Activated naive CD8-positive, alpha-beta T cell treated with anti-CD3 and anti-CD28 coated beads, Interleukin-2, amount 50 U/mL, for 24 hours (primary cell): ENCODE results near the gene SPATS1.
"Not testable (repeated sequence)": the region's sequence is repeated elsewhere in the genome, so short reads cannot be mapped to it uniquely, and the experiment has no call there.

Source experiments
- ATAC-seq: fragments of 150-1000 bp; cut with Tn5 transposase; one replicate; pipeline ENCODE4 v1.10.0; 2021
- DNase-seq: peaks from one replicate; pipeline ENCODE4 v3.0.0; 2021
- H3K27ac Mint-ChIP-seq: one replicate; pipeline ENCODE4 v1.8.0; 2021; ENCODE audit warnings: mild to moderate bottlenecking, mixed read lengths
- H3K27me3 Mint-ChIP-seq: one replicate; pipeline ENCODE4 v1.8.0; 2021; ENCODE audit warnings: mixed read lengths
- H3K36me3 Mint-ChIP-seq: one replicate; pipeline ENCODE4 v1.8.0; 2021; ENCODE audit warnings: low read depth, mixed read lengths
- H3K4me1 Mint-ChIP-seq: one replicate; pipeline ENCODE4 v1.8.0; 2021; ENCODE audit warnings: mixed read lengths
- H3K4me3 Mint-ChIP-seq: one replicate; pipeline ENCODE4 v1.8.0; 2021; ENCODE audit warnings: mild to moderate bottlenecking, moderate library complexity, mixed read lengths
- H3K9me3 Mint-ChIP-seq: one replicate; pipeline ENCODE4 v1.8.0; 2021; ENCODE audit warnings: mixed read lengths

SPATS1 gene

DNA sequence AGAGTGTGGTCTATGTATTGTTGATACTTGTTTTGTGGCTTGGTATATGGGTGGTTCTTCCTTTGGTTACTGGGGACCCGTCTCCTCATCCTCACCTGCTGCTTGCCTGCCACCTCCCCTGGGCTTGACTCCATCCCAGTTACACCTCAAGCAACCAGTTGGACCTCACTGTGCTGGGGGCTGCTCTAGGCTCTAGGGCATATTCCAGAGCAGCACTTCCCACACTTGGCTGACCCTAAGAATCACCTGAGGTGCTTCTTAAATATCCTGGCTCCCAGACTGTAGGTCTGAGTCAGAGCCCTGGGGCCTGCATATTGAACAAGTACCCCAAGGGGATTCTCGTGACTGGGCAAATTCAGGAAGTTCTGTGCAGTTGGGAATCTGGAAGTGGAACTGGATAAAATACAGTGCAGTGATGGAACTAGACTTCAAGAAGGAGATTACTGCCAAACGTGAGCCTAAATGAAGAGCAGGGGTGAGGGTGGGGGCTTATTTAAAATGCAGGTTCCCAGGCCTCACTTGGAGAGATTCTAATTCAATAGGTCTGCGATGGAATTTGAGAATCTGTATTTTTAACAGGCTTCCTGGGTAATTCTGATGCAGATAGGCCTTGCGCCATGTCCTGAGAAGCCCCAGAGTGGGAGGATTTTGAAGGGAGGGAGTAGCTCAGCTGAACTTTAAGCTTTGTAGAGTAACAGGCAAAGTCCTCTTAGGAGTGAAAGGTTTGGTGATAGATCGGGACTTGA, 7.6 kb downstream of the SPATS1 start:
- Mint-ChIP-seq H3K27me3 (peaks cover 11% of the 10 kb centered on the region), H3K4me3 (no peak overlapping the region), H3K9me3 (no peaks in the 10 kb centered on the region), H3K4me1 (no peaks in the 10 kb centered on the region), H3K36me3 (no peaks in the 10 kb centered on the region), H3K27ac (no peak overlapping the region)
- ATAC-seq: no peak
- no peak for DNase-seq

DNA sequence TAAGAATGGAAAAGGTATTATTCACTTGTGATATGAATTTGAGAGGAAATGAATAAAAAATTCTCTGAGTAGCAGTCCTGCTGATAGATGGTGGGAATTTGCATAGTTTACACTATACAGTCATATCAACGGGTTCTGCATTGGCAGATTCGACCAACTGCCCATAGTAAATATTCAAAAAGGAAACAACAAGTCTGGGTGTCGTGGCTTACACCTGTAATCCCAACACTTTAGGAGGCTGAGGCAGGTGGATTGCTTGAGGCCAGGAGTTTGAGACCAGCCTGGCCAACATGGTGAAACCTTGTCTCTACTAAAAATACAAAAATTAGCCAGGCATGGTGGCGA, 8.2 kb downstream of the SPATS1 start:
- DNase-seq, ATAC-seq, H3K4me1 Mint-ChIP-seq: not testable (repeated sequence)

DNA sequence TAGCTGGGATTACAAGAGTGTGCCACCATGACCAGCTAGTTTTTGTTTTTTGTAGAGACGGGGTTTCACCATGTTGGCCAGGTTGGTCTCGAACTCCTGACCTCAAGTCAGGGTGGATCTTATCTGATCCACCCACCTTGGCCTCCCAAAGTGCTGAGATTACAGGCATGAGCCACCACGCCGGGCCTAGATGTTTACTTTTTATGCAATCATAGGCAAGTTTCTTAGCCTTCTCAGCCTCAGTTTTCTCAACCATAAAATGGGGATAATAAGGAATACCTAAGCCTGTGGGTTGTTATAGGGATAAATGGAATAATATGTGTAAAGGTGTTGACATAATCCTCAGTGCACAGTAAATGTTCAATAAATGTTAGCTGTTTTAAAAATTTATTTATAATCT, 9.8 kb downstream of the SPATS1 start:
- ATAC-seq (no peak), DNase-seq (no peak)
- Mint-ChIP-seq H3K4me1 (no peaks in the 10 kb centered on the region), H3K27ac (no peak overlapping the region), H3K36me3 (no peaks in the 10 kb centered on the region), H3K9me3 (no peaks in the 10 kb centered on the region), H3K27me3 (peaks cover 4% of the 10 kb centered on the region), H3K4me3 (no peak overlapping the region)

More for the DNA sequence above, 8.2 kb downstream of the SPATS1 start:
- H3K4me3 Mint-ChIP-seq, H3K27ac Mint-ChIP-seq, H3K9me3 Mint-ChIP-seq, H3K36me3 Mint-ChIP-seq, H3K27me3 Mint-ChIP-seq: not testable (repeated sequence)

- H3K4me3 Mint-ChIP-seq: no peak overlapping the region
- no peak for DNase-seq
- no peak for ATAC-seq
- no peak overlapping the region for H3K27ac Mint-ChIP-seq
- no peaks in the 10 kb centered on the region for H3K4me1 Mint-ChIP-seq
- no peaks in the 10 kb centered on the region for H3K36me3 Mint-ChIP-seq
- H3K9me3 Mint-ChIP-seq: no peaks in the 10 kb centered on the region
- H3K27me3 Mint-ChIP-seq: peaks cover 8% of the 10 kb centered on the region
Measured at GRCh38 chr6:44353336-44353735, 10.9 kb downstream of the SPATS1 start.

- H3K27ac Mint-ChIP-seq: no peak overlapping the region
- H3K36me3 Mint-ChIP-seq: no peaks in the 10 kb centered on the region
- no peaks in the 10 kb centered on the region for H3K4me1 Mint-ChIP-seq
- no peaks in the 10 kb centered on the region for H3K9me3 Mint-ChIP-seq
- peaks cover 11% of the 10 kb centered on the region for H3K27me3 Mint-ChIP-seq
- no peak for ATAC-seq
- no peak overlapping the region for H3K4me3 Mint-ChIP-seq
- DNase-seq: no peak
Measured at GRCh38 chr6:44355640-44356039, 13.2 kb downstream of the SPATS1 start.

- Mint-ChIP-seq H3K36me3 (no peaks in the 10 kb centered on the region), H3K27me3 (peaks cover 11% of the 10 kb centered on the region), H3K9me3 (no peaks in the 10 kb centered on the region), H3K4me1 (no peaks in the 10 kb centered on the region), H3K4me3 (no peak overlapping the region), H3K27ac (no peak overlapping the region)
- ATAC-seq (no peak), DNase-seq (no peak)
Measured at GRCh38 chr6:44356487-44356886, 14.0 kb downstream of the SPATS1 start.

- ATAC-seq (no peak), DNase-seq (no peak)
- no peak overlapping the region for H3K4me3 Mint-ChIP-seq
- no peaks in the 10 kb centered on the region for H3K36me3 Mint-ChIP-seq
- no peaks in the 10 kb centered on the region for H3K4me1 Mint-ChIP-seq
- peaks cover 14% of the 10 kb centered on the region for H3K27me3 Mint-ChIP-seq
- H3K9me3 Mint-ChIP-seq: no peaks in the 10 kb centered on the region
- no peak overlapping the region for H3K27ac Mint-ChIP-seq
Measured at GRCh38 chr6:44359973-44360372, 17.5 kb downstream of the SPATS1 start.

DNA sequence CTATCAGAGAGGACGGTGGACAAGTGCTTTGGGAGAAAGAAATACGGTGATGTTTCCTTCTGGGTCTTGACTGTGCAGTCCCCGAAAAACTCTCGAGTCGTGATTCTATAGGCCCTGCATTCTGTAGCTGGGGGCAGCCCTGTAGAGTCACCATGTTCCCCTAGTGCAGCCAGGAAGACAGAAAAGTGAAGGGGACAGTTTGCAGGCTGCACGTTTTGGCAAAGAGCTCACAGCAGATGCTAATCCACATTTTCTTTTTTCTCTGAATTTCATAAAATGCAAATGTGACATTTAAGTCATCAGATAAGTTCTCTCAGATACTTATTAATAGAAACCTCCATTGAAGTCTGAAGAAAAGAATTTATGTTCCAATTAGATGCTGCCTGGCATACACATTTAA, 19.5 kb downstream of the SPATS1 start:
- ATAC-seq (no peak), DNase-seq (no peak)
- Mint-ChIP-seq H3K9me3 (no peaks in the 10 kb centered on the region), H3K27me3 (peaks cover 13% of the 10 kb centered on the region), H3K27ac (no peak overlapping the region), H3K4me3 (no peak overlapping the region), H3K36me3 (no peaks in the 10 kb centered on the region), H3K4me1 (no peaks in the 10 kb centered on the region)

DNA sequence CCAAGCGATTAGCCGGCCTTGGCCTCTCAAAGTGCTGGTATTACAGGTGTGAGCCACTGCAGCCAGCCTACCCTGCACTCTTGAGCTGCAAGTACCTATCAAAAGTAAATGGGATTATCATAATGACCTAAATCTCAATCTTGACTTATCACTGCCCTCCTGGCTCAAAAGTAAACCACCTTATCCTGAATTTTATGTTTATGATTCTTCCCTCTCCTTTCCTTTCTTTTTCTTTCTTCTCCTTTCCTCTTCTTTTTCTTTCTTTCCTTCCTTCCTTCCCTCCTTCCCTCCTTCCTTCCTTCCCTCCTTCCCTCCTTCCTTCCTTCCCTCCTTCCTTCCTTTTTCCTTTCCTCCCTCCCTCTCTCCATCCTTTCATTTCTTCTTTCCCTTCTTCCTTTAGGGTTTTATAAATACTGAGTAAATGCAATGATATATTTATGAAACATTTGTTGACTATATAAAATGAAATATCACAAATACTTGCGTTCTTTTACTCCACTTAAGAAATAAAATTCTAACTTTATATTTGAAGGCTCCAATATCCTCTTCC, 21.0 kb downstream of the SPATS1 start:
- DNase-seq: no peak
- Mint-ChIP-seq H3K4me3 (no peak overlapping the region), H3K9me3 (no peaks in the 10 kb centered on the region), H3K4me1 (no peaks in the 10 kb centered on the region), H3K27me3 (peaks cover 10% of the 10 kb centered on the region), H3K36me3 (no peaks in the 10 kb centered on the region), H3K27ac (no peak overlapping the region)
- ATAC-seq: no peak

DNA sequence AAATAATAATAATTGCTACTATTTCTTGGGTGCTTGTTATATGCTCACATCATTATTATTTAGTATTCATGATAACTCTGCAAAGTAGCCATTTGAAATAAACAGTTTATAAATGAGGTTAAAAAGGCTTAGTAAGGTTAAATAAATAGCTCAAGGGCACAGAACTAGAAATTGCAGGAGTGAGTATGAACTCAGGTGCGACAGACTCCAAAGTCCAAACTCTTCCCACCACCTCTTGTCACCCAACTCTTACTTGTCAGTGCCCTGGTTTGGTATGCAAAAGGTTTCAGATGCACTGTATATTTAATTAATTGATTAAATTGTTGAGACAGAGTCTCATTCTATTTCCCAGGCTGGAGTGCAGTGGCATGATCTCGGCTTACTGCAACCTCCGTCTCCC, 24.3 kb downstream of the SPATS1 start:
- Mint-ChIP-seq H3K4me3 (no peak overlapping the region), H3K27ac (no peak overlapping the region), H3K4me1 (no peaks in the 10 kb centered on the region), H3K9me3 (no peaks in the 10 kb centered on the region), H3K27me3 (peaks cover 16% of the 10 kb centered on the region), H3K36me3 (no peaks in the 10 kb centered on the region)
- ATAC-seq: no peak
- no peak for DNase-seq

DNA sequence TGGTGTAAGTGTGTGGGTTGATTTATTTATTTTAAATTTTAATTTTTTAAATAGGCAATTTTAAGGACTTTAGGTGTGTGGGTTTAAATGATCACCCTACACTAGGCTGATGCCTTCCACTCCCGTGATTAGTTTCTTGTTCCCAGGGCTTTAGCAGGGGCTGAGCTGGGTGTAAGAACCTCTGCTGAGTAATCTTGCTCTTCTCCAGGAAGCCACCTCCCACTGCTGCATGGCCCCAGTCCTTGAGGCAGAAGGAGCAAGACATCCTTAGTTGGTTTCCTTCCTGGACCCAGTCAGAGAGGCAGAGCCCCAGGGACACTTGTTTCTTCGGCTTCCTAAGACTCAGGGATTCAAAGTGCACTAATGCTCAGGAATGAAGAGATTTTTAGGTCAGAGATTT, 25.2 kb downstream of the SPATS1 start:
- ATAC-seq (no peak), DNase-seq (no peak)
- no peak overlapping the region for H3K27ac Mint-ChIP-seq
- H3K27me3 Mint-ChIP-seq: peaks cover 16% of the 10 kb centered on the region
- no peak overlapping the region for H3K4me3 Mint-ChIP-seq
- H3K36me3 Mint-ChIP-seq: no peaks in the 10 kb centered on the region
- H3K9me3 Mint-ChIP-seq: no peaks in the 10 kb centered on the region
- H3K4me1 Mint-ChIP-seq: no peaks in the 10 kb centered on the region

GRCh38 chr6:44373051-44373450, 30.6 kb downstream of the SPATS1 start:
- H3K27ac Mint-ChIP-seq: no peak overlapping the region
- no peaks in the 10 kb centered on the region for H3K4me1 Mint-ChIP-seq
- H3K27me3 Mint-ChIP-seq: peaks cover 13% of the 10 kb centered on the region
- H3K9me3 Mint-ChIP-seq: no peaks in the 10 kb centered on the region
- H3K4me3 Mint-ChIP-seq: no peak overlapping the region
- ATAC-seq: no peak
- H3K36me3 Mint-ChIP-seq: no peaks in the 10 kb centered on the region
- DNase-seq: no peak

DNA sequence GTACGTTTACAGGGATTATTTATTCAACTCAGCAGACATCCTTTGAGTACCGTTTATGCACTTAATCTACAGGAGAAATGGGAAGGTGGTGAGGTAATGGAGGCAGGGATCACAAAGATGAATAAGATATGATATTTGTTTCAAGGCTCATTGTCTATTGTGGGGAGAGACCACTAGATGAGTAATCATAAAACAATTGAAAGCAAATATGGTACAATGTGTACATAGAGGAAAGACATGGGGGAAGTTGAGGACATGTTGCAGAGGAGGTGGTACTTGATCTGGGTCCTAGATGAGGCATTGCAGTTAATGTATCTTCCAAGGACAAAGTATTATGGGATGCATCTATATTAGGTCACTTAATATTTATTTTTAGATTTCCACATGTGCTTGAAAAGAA, 31.3 kb downstream of the SPATS1 start:
- H3K36me3 Mint-ChIP-seq: no peaks in the 10 kb centered on the region
- ATAC-seq (no peak), DNase-seq (no peak)
- H3K4me1 Mint-ChIP-seq: no peaks in the 10 kb centered on the region
- H3K27ac Mint-ChIP-seq: no peak overlapping the region
- no peak overlapping the region for H3K4me3 Mint-ChIP-seq
- no peaks in the 10 kb centered on the region for H3K9me3 Mint-ChIP-seq
- H3K27me3 Mint-ChIP-seq: peaks cover 9% of the 10 kb centered on the region

GRCh38 chr6:44375071-44375470, 32.6 kb downstream of the SPATS1 start:
- no peak for ATAC-seq
- H3K27me3 Mint-ChIP-seq: peaks cover 6% of the 10 kb centered on the region
- no peak overlapping the region for H3K27ac Mint-ChIP-seq
- no peaks in the 10 kb centered on the region for H3K9me3 Mint-ChIP-seq
- no peak overlapping the region for H3K4me3 Mint-ChIP-seq
- no peaks in the 10 kb centered on the region for H3K36me3 Mint-ChIP-seq
- no peak for DNase-seq
- no peaks in the 10 kb centered on the region for H3K4me1 Mint-ChIP-seq

DNA sequence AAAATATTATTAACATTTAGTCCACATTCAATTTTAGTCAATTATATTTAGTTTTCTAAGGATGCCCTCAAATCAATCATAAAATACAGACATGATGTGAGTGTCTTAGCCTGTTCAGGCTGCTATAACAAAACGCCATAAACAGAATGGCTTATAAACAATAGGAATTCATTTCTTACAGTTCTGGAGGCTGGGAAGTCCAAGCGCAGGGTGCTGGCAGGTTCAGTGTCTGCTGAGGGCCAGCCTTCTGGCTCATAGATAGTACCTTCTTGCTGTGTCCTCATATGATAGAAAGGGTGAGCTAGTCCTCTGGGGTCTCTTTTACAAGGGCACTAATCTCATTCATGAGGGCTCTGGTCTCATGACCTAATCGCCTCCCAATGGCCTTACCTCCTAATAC, 35.0 kb downstream of the SPATS1 start:
- Mint-ChIP-seq H3K4me1 (no peaks in the 10 kb centered on the region), H3K4me3 (no peak overlapping the region), H3K9me3 (no peaks in the 10 kb centered on the region), H3K27ac (no peak overlapping the region), H3K36me3 (no peaks in the 10 kb centered on the region), H3K27me3 (peaks cover 6% of the 10 kb centered on the region)
- ATAC-seq: no peak
- no peak for DNase-seq

DNA sequence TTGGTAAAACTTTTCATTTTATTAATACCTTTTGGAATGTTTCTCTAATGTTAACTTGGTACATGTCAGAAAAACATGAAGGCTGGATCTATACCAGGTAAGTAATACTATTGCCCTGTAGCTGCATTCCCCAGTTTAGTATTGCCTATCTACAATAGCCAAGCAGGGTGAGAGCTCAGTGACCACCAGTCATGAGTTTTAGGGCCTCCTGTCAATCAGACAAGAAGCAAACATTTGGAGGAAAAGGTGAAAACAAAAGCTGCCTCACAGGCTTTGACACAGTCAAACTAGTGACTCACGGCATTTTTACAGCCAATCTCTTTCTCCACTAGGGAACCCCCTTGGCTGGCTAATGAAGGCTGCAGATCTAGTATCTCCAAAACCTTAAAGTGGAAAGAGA, 35.5 kb downstream of the SPATS1 start:
- Mint-ChIP-seq H3K27ac (no peak overlapping the region), H3K9me3 (no peaks in the 10 kb centered on the region), H3K4me1 (no peaks in the 10 kb centered on the region), H3K36me3 (no peaks in the 10 kb centered on the region), H3K27me3 (peaks cover 6% of the 10 kb centered on the region), H3K4me3 (no peak overlapping the region)
- DNase-seq (no peak), ATAC-seq (no peak)
